HepG2 (cell line): ENCODE measurements around the gene TACO1. TPM values are rescaled to one million over a fixed set of nuclear protein-coding genes. Genes with fewer than 3 reads are reported as not detected.

Experiments used
- CEBPG ChIP-seq: IDR thresholded peaks from 2 replicates; pipeline ENCODE4 v1.6.1; 2016
- CREM ChIP-seq, 2 experiments: sonication (generic) in 1 of 2; formaldehyde crosslinking in 1 of 2; IDR thresholded peaks; 2 replicates each; pipeline versions ENCODE4 v1.4.0 to v1.6.1; 2016 to 2020; ENCODE audit warnings: antibody characterized with exemption in 1 of 2, mild to moderate bottlenecking in 1 of 2, missing genetic modification reagents in 1 of 2
- DNMT1 ChIP-seq: sonication (generic); formaldehyde crosslinking; IDR thresholded peaks from 2 replicates; pipeline ENCODE4 v1.5.1; 2020; ENCODE audit warnings: mild to moderate bottlenecking, missing genetic modification reagents
- EED ChIP-seq: sonication (generic); formaldehyde crosslinking; IDR thresholded peaks from 2 replicates; pipeline ENCODE4 v1.5.0; 2020; ENCODE audit warnings: mild to moderate bottlenecking, missing genetic modification reagents
- HNF1A ChIP-seq, 2 experiments: sonication (generic) in 1 of 2; formaldehyde crosslinking in 1 of 2; IDR thresholded peaks; 2 replicates each; pipeline versions ENCODE4 v1.4.0 to v1.6.1; 2016 to 2020; ENCODE audit warnings: borderline replicate concordance in 1 of 2, low read depth in 1 of 2, mild to moderate bottlenecking in 1 of 2, missing genetic modification reagents in 1 of 2
- HNF4A ChIP-seq: sonication (generic); formaldehyde crosslinking; IDR thresholded peaks from 2 replicates; pipeline ENCODE4 v1.4.0; 2020; ENCODE audit warnings: missing genetic modification reagents
- MBNL3 ChIP-seq: fragments of 250-450 bp; sonication (Bioruptor Pico); conservative IDR thresholded peaks from 2 replicates; pipeline ENCODE4 v1.8.0; 2022; ENCODE audit warnings: mild to moderate bottlenecking, inconsistent platforms
- MIER2 ChIP-seq: IDR thresholded peaks from 2 replicates; pipeline ENCODE4 v1.6.1; 2016; ENCODE audit warnings: missing biosample characterization, missing genetic modification reagents
- MLX ChIP-seq: IDR thresholded peaks from 2 replicates; pipeline ENCODE4 v1.6.1; 2016
- MXI1 ChIP-seq: IDR thresholded peaks from 3 replicates; pipeline ENCODE4 v1.6.1; 2012; ENCODE audit warnings: low read depth, low read length, inconsistent platforms, borderline replicate concordance
- NFIC ChIP-seq: IDR thresholded peaks from 2 replicates; pipeline ENCODE4 v1.6.1; 2012; ENCODE audit warnings: mild to moderate bottlenecking, low read length, inconsistent platforms
- NR2F2 ChIP-seq: IDR thresholded peaks from 2 replicates; pipeline ENCODE4 v1.6.1; 2012; ENCODE audit warnings: low read depth, inconsistent platforms, borderline replicate concordance
- SALL1 ChIP-seq: sonication (generic); formaldehyde crosslinking; IDR thresholded peaks from 2 replicates; pipeline ENCODE4 v1.8.0; 2022; ENCODE audit warnings: mild to moderate bottlenecking, missing genetic modification reagents
- TFAP4 ChIP-seq: sonication (generic); IDR thresholded peaks from 2 replicates; pipeline ENCODE4 v1.6.1; 2016; ENCODE audit warnings: low read depth, borderline replicate concordance
- TGIF2 ChIP-seq: IDR thresholded peaks from 2 replicates; pipeline ENCODE4 v1.6.1; 2016; ENCODE audit warnings: control low read depth, missing compliant biosample characterization
- TSC22D2 ChIP-seq: sonication (generic); formaldehyde crosslinking; IDR thresholded peaks from 2 replicates; pipeline ENCODE4 v1.5.1; 2020; ENCODE audit warnings: missing genetic modification reagents, mild to moderate bottlenecking, borderline replicate concordance
- U2AF2 ChIP-seq: fragments of 200-400 bp; formaldehyde crosslinking; IDR thresholded peaks from 2 replicates; pipeline ENCODE4 v1.6.1; 2017; ENCODE audit warnings: low read depth, mild to moderate bottlenecking, low read length
- XRCC5 ChIP-seq: fragments of 200-400 bp; formaldehyde crosslinking; optimal IDR thresholded peaks from 2 replicates; pipeline ENCODE3; 2017; ENCODE audit warnings: mild to moderate bottlenecking, low read length
- ZBTB3 ChIP-seq: sonication (generic); formaldehyde crosslinking; IDR thresholded peaks from 2 replicates; pipeline ENCODE4 v1.4.0; 2020; ENCODE audit warnings: low read depth, mild to moderate bottlenecking, moderate library complexity, missing genetic modification reagents, borderline replicate concordance
- ZMYM3 ChIP-seq: sonication (generic); formaldehyde crosslinking; IDR thresholded peaks from 2 replicates; pipeline ENCODE4 v1.5.1; 2020; ENCODE audit warnings: mild to moderate bottlenecking, missing genetic modification reagents
- ZNF274 ChIP-seq: sonication (generic); formaldehyde crosslinking; IDR thresholded peaks from 2 replicates; pipeline ENCODE4 v1.5.1; 2020; ENCODE audit warnings: mild to moderate bottlenecking, missing genetic modification reagents
- ZNF335 ChIP-seq: sonication (generic); formaldehyde crosslinking; IDR thresholded peaks from 2 replicates; pipeline ENCODE4 v1.4.0; 2020; ENCODE audit warnings: missing genetic modification reagents
- ZNF629 ChIP-seq: sonication (generic); formaldehyde crosslinking; conservative IDR thresholded peaks from 2 replicates; pipeline ENCODE4 v1.5.0; 2020; ENCODE audit warnings: missing genetic modification reagents
- polyA plus RNA-seq, 8 experiments: library from polyadenylated mRNA; depleted of rRNA in 3 of 8; stranded (reverse) in 7 of 8; unstranded in 1 of 8; fragments of >200 nt; fragmentation: Illumina TruSeq in 4 of 8; extraction: Trizol in 4 of 8; gene quantifications; 2 replicates each; pipeline versions ENCODE4 v1.2.1 to v1.2.3, GENCODE V29; 2011 to 2016; ENCODE audit warnings: low read depth in 4 of 8, missing spikeins in 1 of 8, mixed read lengths in 1 of 8; ENCODE audit not compliant: insufficient read depth in 1 of 8
- total RNA-seq, 5 experiments: library from RNA; depleted of rRNA; stranded (reverse); fragments of >200 nt; fragmentation: Illumina TruSeq; extraction: Trizol; gene quantifications; 2 replicates each; pipeline ENCODE4 v1.2.3, GENCODE V29; 2016; ENCODE audit warnings: low read depth in 1 of 5
- TF ChIP-seq, protein P1 (sequence below), 2 experiments: fragments of 450-650 bp in 1 of 2; sonication (generic) in 1 of 2; formaldehyde crosslinking; IDR thresholded peaks; 2 replicates each; pipeline versions ENCODE4 v1.5.0 to v1.8.0; 2020 to 2022; ENCODE audit warnings: mild to moderate bottlenecking in 1 of 2, missing genetic modification reagents in 1 of 2

TACO1 gene
- total and polyA plus RNA-seq, 2 of the 13 experiments (the other 11 are each of a cell fraction or from before 2014, with no cell fraction given) = 34.7 to 53.6 TPM

DNA sequence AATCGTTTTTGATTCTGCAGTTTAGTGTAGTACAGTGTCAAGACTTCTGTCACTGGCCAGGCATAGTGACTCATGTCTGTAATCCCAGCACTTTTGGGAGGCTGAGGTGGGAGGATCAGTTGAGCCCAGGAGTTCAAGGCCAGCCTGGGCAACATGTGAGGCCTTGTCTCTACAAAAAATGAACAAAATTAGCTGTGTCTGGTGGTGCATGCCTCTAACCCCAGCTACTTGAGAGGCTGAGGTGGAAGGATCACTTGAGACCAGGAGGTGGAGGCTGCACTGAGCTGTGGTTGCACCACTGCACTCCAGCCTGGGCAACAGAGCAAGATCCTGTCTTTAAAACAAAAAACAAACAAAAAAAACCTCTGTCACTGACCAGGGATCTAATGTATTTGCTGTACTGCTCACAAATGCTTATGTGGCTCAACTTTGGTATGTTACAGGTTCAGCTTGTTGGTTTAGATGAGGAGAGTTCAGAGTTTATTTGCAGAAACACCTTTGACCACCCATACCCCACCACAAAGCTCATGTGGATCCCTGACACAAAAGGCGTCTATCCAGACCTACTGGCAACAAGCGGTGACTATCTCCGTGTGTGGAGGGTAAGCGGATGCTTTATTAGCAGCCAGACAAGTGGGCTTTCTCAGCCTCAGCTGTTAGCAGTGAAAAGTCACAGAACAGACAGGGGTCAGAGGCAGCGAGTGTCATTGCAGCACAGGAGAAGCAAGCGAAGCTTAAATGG, 22.5 kb upstream of the TACO1 start (continued):
- peak; percentile 25; the same call in 1 of the 2 replicates for TF ChIP-seq ZNF629
- TF ChIP-seq DNMT1 (CRISPR knock-in tag) = 0 out of 2 replicates have a peak, but pooled peaks have one; percentile 44
- peak; percentile 92 for TF ChIP-seq ZNF274
- TF ChIP-seq XRCC5 = peak; percentile 55
- TF ChIP-seq EED (CRISPR knock-in tag) = no peak
- TF ChIP-seq ZBTB3 (CRISPR knock-in tag) = peak; percentile 95
- TF ChIP-seq TSC22D2 (CRISPR knock-in tag) = no peak
- 0 out of 2 replicates have a peak, but pooled peaks have one; percentile 76 for TF ChIP-seq MIER2 (CRISPR knock-in tag)
- TF ChIP-seq CREM (IDR thresholded peaks at IDR 0.05) = peak; percentile 80
- no peak for TF ChIP-seq CREM (CRISPR knock-in tag; IDR thresholded peaks at IDR 0.05)
- peak; percentile 84 for TF ChIP-seq SALL1 (CRISPR knock-in tag)
- TF ChIP-seq NFIC = peak; percentile 64; the same call in 1 of the 2 replicates
- peak; percentile 73 for TF ChIP-seq NR2F2
- peak; percentile 92 for TF ChIP-seq TGIF2 (CRISPR knock-in tag)
- TF ChIP-seq TFAP4 = peak; percentile 91
- peak; percentile 52; the same call in 1 of the 2 replicates for TF ChIP-seq HNF1A (IDR thresholded peaks at IDR 0.05; ENCODE audit: low read depth)
- TF ChIP-seq HNF1A (CRISPR knock-in tag; IDR thresholded peaks at IDR 0.05; ENCODE audit: borderline replicate concordance) = peak; percentile 84
- peak; percentile 57; the same call in 1 of the 3 replicates for TF ChIP-seq MXI1
- peak; percentile 91 for TF ChIP-seq HNF4A (CRISPR knock-in tag)
- TF ChIP-seq U2AF2 = no peak
- TF ChIP-seq MLX = peak; percentile 51; the same call in 1 of the 2 replicates
- peak; percentile 100 for TF ChIP-seq ZMYM3 (CRISPR knock-in tag)
- TF ChIP-seq MBNL3 = no peak
- TF ChIP-seq, protein P1, sequence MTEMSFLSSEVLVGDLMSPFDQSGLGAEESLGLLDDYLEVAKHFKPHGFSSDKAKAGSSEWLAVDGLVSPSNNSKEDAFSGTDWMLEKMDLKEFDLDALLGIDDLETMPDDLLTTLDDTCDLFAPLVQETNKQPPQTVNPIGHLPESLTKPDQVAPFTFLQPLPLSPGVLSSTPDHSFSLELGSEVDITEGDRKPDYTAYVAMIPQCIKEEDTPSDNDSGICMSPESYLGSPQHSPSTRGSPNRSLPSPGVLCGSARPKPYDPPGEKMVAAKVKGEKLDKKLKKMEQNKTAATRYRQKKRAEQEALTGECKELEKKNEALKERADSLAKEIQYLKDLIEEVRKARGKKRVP (CRISPR knock-in tag; IDR thresholded peaks at IDR 0.05) = peak in 1 of 2 experiments; percentile 47; a peak in 1 of 4 replicates
- TF ChIP-seq ZNF335 (CRISPR knock-in tag) = peak; percentile 63; the same call in 1 of the 2 replicates
- peak; percentile 79 for TF ChIP-seq CEBPG
